Activated CD8-positive, alpha-beta memory T cell treated with anti-CD3 and anti-CD28 coated beads, Interleukin-2, amount 10 ng/mL, durations not matched to agents 7 days and 5 days (primary cell): ENCODE measurements around the gene PAGE2B. TPM values are rescaled to one million over a fixed set of nuclear protein-coding genes. Genes with fewer than 3 reads are reported as not detected.

ENCODE experiments used
- ATAC-seq: fragments of 150-1000 bp; cut with Tn5 transposase; one replicate; pipeline ENCODE4 v1.10.0; 2021; ENCODE audit warnings: moderate library complexity
- CTCF ChIA-PET: fragments of 350-600 bp; sonication (Branson Sonifier 250); formaldehyde crosslinking; loops from one replicate; lab custom pipeline; 2021; ENCODE audit warnings: antibody characterized with exemption; lab: Charles Lee
- DNase-seq: peaks from one replicate; pipeline ENCODE4 v3.0.0-alpha.2; 2020
- H3K27ac Mint-ChIP-seq: one replicate; pipeline ENCODE4 v1.8.0; 2021; ENCODE audit warnings: mild to moderate bottlenecking, mixed read lengths
- H3K27me3 Mint-ChIP-seq: one replicate; pipeline ENCODE4 v1.8.0; 2021; ENCODE audit warnings: mixed read lengths
- H3K36me3 Mint-ChIP-seq: one replicate; pipeline ENCODE4 v1.8.0; 2021; ENCODE audit warnings: mild to moderate bottlenecking, mixed read lengths
- H3K4me1 Mint-ChIP-seq: one replicate; pipeline ENCODE4 v1.8.0; 2021; ENCODE audit warnings: mixed read lengths
- H3K4me3 Mint-ChIP-seq: one replicate; pipeline ENCODE4 v1.8.0; 2021; ENCODE audit warnings: mild to moderate bottlenecking, moderate library complexity, mixed read lengths
- H3K9me3 Mint-ChIP-seq: one replicate; pipeline ENCODE4 v1.8.0; 2022; ENCODE audit warnings: low read depth, mixed read lengths
- total RNA-seq, 2 experiments: library from RNA; stranded (reverse); gene quantifications; one replicate each; pipeline ENCODE4 v1.2.3, GENCODE V29; 2021

Gene PAGE2B
- total RNA-seq, 2 experiments from 2014 or later: 2.0 TPM; not detected in 1

- CTCF ChIA-PET: interaction anchor here (0.9 to 1.6 kb wide), 2 partner anchors 15 to 42 kb away, joined by 3 to 6 read pairs; no protein-coding TSS in a partner anchor
- H3K27me3 Mint-ChIP-seq: no peaks in the 10 kb centered on the region
- no peaks in the 10 kb centered on the region for H3K9me3 Mint-ChIP-seq
- H3K4me1 Mint-ChIP-seq: peaks cover 28% of the 10 kb centered on the region
- no peak for DNase-seq
- H3K27ac Mint-ChIP-seq: peak overlapping the region; percentile 19
- H3K36me3 Mint-ChIP-seq: no peaks in the 10 kb centered on the region
- no peak overlapping the region for H3K4me3 Mint-ChIP-seq
- ATAC-seq: no peak
Observed at GRCh38 chrX:55119712-55120111, 44.9 kb downstream of the PAGE2B start.

DNA sequence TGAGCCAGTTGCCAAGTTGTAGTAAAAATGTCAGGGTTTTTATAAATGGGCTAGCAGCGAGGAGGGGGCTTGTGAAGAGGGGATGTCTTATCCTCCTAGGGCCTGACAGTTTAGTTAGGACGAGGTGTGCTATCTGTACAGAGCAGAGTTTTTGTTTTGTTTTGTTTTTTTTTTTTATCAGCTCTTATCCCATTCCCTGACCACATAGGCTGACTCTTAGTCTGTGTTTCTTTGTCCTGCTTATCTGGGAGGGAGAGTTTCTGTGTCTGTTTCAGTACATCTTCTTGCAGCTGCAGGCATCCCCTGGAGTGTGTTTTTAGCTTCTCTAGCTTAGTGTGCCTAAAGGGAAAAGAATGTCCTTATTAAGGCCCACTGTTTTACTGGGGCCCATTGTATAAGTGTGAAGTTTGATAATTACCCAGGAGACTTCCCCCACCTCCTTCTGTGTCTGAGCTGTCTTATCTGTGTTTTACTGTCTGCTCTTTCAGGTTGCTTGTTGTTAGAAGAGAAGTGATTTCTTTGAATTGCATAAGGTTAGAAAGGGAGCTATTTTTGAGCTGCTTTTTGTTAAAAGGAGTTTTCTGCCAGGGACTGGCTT, 46.0 kb downstream of the PAGE2B start:
- CTCF ChIA-PET: interaction anchor here (1.6 kb wide), 1 partner anchor 14 kb away, joined by 6 read pairs; no protein-coding TSS in a partner anchor
- peaks cover 28% of the 10 kb centered on the region for H3K4me1 Mint-ChIP-seq

GRCh38 chrX:55123900-55124299, 49.1 kb downstream of the PAGE2B start:
- DNase-seq: no peak
- Mint-ChIP-seq H3K9me3 (no peaks in the 10 kb centered on the region), H3K27ac (no peak overlapping the region), H3K4me3 (no peak overlapping the region), H3K36me3 (no peaks in the 10 kb centered on the region), H3K4me1 (peaks cover 19% of the 10 kb centered on the region), H3K27me3 (peaks cover 2% of the 10 kb centered on the region)
- no peak for ATAC-seq
- CTCF ChIA-PET: no interaction called here

More for the DNA sequence above, 46.0 kb downstream of the PAGE2B start:
- Mint-ChIP-seq H3K4me3 (no peak overlapping the region), H3K27me3 (no peaks in the 10 kb centered on the region), H3K9me3 (no peaks in the 10 kb centered on the region), H3K36me3 (no peaks in the 10 kb centered on the region), H3K27ac (no peak overlapping the region)
- DNase-seq: no peak
- no peak for ATAC-seq

- Mint-ChIP-seq H3K36me3 (no peaks in the 10 kb centered on the region), H3K27me3 (peaks cover 2% of the 10 kb centered on the region), H3K9me3 (no peaks in the 10 kb centered on the region), H3K27ac (no peak overlapping the region), H3K4me3 (no peak overlapping the region), H3K4me1 (no peaks in the 10 kb centered on the region)
- DNase-seq (no peak), ATAC-seq (no peak)
- CTCF ChIA-PET: no interaction called here
Observed at GRCh38 chrX:55127692-55128091, 52.9 kb downstream of the PAGE2B start.

Other genes with a start within 250 kb of the PAGE2B start
- gene TRO, start 154.2 kb upstream of the PAGE2B start, total RNA-seq: 1 to 10 TPM; 3.2 to 3.6 TPM
- gene PFKFB1, start 80.8 kb upstream of the PAGE2B start, total RNA-seq: 1 to 10 TPM in 1 of 2 experiments, under 1 TPM in 1; 0.77 to 1.2 TPM
- 10 to 100 TPM; 28.6 to 35.8 TPM for gene APEX2, start 74.7 kb upstream of the PAGE2B start, total RNA-seq
- not detected for gene ALAS2, start 44.1 kb upstream of the PAGE2B start, total RNA-seq
- gene PAGE2, start 14.0 kb downstream of the PAGE2B start, total RNA-seq: not detected
- gene PAGE5, start 145.3 kb downstream of the PAGE2B start, total RNA-seq: under 1 TPM in 1 of 2 experiments, not detected in 1; 0.47 TPM
- not detected for gene PAGE3, start 189.9 kb downstream of the PAGE2B start, total RNA-seq